ENCODE data around the gene CRHR1.

CRHR1 gene

DNA sequence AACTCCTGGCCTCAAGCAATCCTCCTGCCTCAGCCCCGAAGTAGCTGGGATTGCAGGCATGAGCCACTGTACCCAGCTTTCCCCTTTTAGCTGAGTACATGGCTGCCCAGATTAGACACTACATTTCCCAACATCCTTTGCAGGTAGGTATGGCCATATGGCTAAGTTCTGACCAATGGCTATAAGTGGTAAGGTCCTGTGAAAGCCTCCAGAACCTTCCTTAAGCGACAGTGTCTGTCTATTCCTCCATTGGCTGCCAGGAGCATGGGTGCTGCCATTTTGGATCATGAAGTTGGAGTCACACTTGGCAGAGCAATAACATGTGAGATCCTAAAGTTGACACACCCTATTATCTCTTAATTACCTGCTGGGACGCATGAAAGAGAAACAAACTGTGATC is 24.4 kb upstream of the CRHR1 start:
- H3K27ac ChIP-seq (ENCODE audit: low read length): no peak overlapping the region
- peaks cover 20 to 21% of the 10 kb centered on the region in 2 donors for H3K27me3 ChIP-seq (ENCODE audit: control insufficient read depth in 1 of 2, insufficient read depth in 2 of 2, low read length in 2 of 2)
- H3K9ac ChIP-seq (ENCODE audit: low read length in 2 of 2): no peak overlapping the region
- H3K9me3 ChIP-seq (ENCODE audit: control insufficient read depth in 2 of 2, low read length in 2 of 2): no peaks in the 10 kb centered on the region
- H3K36me3 ChIP-seq (ENCODE audit: control insufficient read depth in 2 of 2, insufficient read depth in 2 of 2, low read length in 2 of 2): no peaks in the 10 kb centered on the region
- no peaks in the 10 kb centered on the region for H3K4me1 ChIP-seq (ENCODE audit: control insufficient read depth, insufficient read depth, low read length)
- no peak overlapping the region for H3K4me3 ChIP-seq (ENCODE audit: low read length in 2 of 2)

DNA sequence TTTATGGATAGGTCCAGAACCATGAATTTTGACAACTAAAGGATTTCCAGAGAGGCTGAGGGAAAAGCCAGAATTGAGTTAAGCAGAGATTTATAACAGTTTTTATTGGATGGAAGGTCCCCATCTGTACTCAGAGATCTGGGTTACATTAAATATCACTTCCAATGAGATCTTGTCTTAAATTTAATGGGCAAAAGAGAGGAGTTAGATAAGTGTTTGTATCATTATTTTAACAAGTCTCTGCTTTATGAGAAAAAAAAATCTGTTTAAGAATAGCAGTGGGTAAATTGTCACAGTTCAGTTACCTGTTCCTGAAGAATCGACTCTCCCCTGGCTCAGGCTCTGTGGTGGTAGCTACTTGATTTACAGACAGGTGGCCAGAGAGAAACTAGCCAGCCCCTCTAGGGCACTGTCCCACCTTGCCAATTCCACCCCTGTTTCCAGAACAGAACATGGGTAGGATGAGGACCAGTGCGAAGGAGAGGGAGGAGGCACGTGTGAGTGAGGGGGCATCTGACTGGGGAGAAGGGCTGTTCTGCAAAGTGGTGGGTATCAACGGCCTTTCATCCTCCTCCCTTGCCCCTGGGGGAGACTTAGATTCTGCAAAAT is 22.1 kb upstream of the CRHR1 start:
- H3K36me3 ChIP-seq (ENCODE audit: control insufficient read depth in 2 of 2, insufficient read depth in 2 of 2, low read length in 2 of 2): no peaks in the 10 kb centered on the region
- no peaks in the 10 kb centered on the region for H3K9me3 ChIP-seq (ENCODE audit: control insufficient read depth in 2 of 2, low read length in 2 of 2)
- no peak overlapping the region for H3K9ac ChIP-seq (ENCODE audit: low read length in 2 of 2)
- peaks cover 13 to 21% of the 10 kb centered on the region in 2 donors for H3K27me3 ChIP-seq (ENCODE audit: control insufficient read depth in 1 of 2, insufficient read depth in 2 of 2, low read length in 2 of 2)
- H3K4me1 ChIP-seq (ENCODE audit: control insufficient read depth, insufficient read depth, low read length): no peaks in the 10 kb centered on the region
- no peak overlapping the region for H3K4me3 ChIP-seq (ENCODE audit: low read length in 2 of 2)
- no peak overlapping the region for H3K27ac ChIP-seq (ENCODE audit: low read length)

DNA sequence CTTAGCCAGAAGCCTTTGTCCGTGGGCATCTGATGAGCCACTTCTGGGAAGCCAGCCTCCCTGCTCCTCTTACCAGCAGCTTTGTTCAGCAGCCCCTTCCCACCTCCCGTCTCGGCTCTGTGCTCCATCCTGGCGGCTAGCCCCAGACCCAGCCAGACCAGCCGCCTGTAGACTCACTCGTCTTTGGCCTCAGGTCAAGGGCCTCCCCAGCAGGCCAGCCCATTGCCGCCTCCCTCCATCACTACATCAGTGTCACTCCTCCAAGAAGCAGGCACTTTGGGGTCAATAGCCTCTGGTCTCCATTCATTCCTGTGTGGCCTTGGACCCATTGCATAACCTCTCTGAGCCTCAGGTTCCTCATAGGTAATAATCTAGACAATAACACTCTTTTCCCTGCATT is 20.9 kb upstream of the CRHR1 start:
- Histone ChIP-seq H3K36me3 (ENCODE audit: control insufficient read depth in 2 of 2, insufficient read depth in 2 of 2, low read length in 2 of 2) (no peaks in the 10 kb centered on the region), H3K27me3 (ENCODE audit: control insufficient read depth in 1 of 2, insufficient read depth in 2 of 2, low read length in 2 of 2) (peaks cover 14 to 22% of the 10 kb centered on the region in 2 donors), H3K27ac (ENCODE audit: low read length) (no peak overlapping the region), H3K4me1 (ENCODE audit: control insufficient read depth, insufficient read depth, low read length) (no peaks in the 10 kb centered on the region), H3K9me3 (ENCODE audit: control insufficient read depth in 2 of 2, low read length in 2 of 2) (no peaks in the 10 kb centered on the region), H3K9ac (ENCODE audit: low read length in 2 of 2) (no peak overlapping the region), H3K4me3 (ENCODE audit: low read length in 2 of 2) (no peak overlapping the region)

DNA sequence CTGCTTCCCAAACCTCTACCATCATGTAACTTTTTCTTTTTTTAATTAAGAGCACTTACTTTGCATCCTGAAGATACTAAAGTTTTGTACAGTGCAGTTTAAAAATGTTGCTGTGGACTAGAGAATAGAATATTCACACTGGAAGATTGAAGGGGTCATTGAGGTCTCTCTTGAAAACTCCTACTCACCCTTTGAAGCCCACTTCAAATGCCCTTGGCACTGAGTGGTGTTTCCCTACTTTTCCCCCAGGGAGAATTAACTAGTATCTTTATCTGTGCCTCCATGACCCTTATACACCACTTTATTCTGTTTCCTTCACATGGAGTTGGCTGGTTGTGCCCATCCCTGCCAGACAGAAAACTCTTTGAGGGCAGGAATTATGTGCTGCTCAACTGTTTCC is 19.6 kb upstream of the CRHR1 start:
- Histone ChIP-seq H3K4me1 (ENCODE audit: control insufficient read depth, insufficient read depth, low read length) (no peaks in the 10 kb centered on the region), H3K27ac (ENCODE audit: low read length) (no peak overlapping the region), H3K4me3 (ENCODE audit: low read length in 2 of 2) (no peak overlapping the region), H3K9me3 (ENCODE audit: control insufficient read depth in 2 of 2, low read length in 2 of 2) (no peaks in the 10 kb centered on the region), H3K36me3 (ENCODE audit: control insufficient read depth in 2 of 2, insufficient read depth in 2 of 2, low read length in 2 of 2) (no peaks in the 10 kb centered on the region), H3K9ac (ENCODE audit: low read length in 2 of 2) (no peak overlapping the region), H3K27me3 (ENCODE audit: control insufficient read depth in 1 of 2, insufficient read depth in 2 of 2, low read length in 2 of 2) (peaks cover 24 to 28% of the 10 kb centered on the region in 2 donors)

DNA sequence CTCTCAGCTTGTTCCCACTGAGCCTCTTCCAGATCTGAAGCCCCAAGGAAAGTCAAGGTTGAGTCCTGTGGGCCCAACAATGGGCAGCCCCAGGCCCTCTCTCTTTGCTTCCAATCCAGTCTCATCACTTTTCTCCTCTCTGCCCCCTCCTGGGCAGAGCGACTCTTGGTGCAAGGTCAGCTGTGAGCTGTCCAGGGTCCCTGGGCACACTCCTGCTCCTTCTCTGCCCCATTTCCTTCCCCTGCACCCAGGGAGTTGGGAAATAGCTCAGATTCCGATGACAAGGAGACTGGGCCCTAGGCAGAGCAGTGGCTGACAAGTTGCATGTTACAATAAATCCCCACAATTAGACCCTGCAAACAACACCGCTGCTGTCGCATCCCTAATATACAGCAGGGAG is 16.1 kb upstream of the CRHR1 start:
- Histone ChIP-seq H3K9me3 (ENCODE audit: control insufficient read depth in 2 of 2, low read length in 2 of 2) (no peaks in the 10 kb centered on the region), H3K27me3 (ENCODE audit: control insufficient read depth in 1 of 2, insufficient read depth in 2 of 2, low read length in 2 of 2) (peaks cover 33 to 35% of the 10 kb centered on the region in 2 donors), H3K9ac (ENCODE audit: low read length in 2 of 2) (no peak overlapping the region), H3K36me3 (ENCODE audit: control insufficient read depth in 2 of 2, insufficient read depth in 2 of 2, low read length in 2 of 2) (no peaks in the 10 kb centered on the region), H3K4me1 (ENCODE audit: control insufficient read depth, insufficient read depth, low read length) (no peaks in the 10 kb centered on the region), H3K27ac (ENCODE audit: low read length) (no peak overlapping the region), H3K4me3 (ENCODE audit: low read length in 2 of 2) (no peak overlapping the region)

DNA sequence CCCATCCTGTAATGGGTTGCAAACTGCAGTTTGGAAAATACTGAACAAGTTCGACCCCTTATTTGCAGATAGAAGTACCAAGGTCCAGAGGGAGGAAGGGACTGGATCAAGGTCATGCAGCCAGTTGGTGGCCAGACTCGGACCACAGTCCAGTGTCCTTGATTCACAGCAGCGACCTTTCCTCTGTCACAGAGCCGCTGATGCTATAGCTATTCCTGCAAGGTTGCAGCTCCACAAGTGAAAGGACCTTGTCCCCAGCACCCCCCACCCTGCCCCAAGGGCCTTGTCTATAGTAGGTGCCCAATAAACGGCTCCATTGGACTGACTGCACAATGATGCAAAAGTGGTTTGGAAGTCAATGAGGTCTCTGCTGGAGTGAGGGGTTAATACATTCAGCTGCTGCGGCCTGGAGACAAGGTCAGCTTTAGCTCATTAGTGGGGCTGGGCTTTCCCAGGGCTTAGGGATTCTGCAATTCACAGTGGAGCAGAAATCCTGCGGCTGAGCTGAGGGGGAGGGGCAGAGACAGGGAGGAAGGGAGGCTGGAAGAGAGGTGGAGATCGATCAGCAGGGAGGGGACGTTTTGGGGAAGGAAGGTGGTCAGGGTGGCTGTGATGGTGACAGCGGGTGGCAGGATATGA is 13.4 kb upstream of the CRHR1 start:
- peaks cover 24 to 25% of the 10 kb centered on the region in 2 donors for H3K27me3 ChIP-seq (ENCODE audit: control insufficient read depth in 1 of 2, insufficient read depth in 2 of 2, low read length in 2 of 2)
- peaks cover 7% of the 10 kb centered on the region for H3K4me1 ChIP-seq (ENCODE audit: control insufficient read depth, insufficient read depth, low read length)

DNA sequence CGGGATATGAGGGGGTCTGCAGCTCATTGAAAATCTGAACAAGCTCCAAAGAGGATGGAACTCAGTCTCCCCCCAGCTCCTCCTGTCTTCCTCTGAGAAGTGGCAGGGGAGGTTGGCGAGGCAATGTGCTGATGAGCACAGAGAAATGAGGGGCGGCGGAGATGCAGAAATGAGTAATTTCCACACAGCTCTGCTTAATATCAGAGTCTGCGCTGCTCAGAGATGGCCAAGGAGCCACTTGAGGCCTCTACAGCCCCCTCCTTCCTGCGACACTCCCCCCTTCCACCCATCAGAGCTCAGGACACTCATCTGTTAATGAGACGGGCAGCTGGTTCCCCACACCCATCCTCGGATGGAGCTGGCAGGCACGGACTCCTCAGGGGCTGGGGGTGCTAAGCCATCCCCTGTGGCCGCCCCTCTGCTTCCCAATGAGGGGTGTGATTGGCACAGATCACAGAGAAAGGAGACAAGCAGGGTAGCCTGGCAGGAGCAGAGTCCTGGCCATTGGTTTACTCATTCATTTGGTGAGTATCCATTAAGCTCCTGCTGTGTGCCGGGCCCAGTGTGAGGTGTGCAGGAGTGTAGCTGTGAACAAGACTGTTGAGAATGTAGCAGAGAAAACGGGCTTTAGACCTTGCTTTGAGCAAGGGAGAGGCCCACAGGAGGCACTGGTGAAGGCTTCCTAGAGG is 12.7 kb upstream of the CRHR1 start:
- H3K4me1 ChIP-seq (ENCODE audit: control insufficient read depth, insufficient read depth, low read length): peaks cover 7% of the 10 kb centered on the region
- H3K4me3 ChIP-seq (ENCODE audit: low read length in 2 of 2): no peak overlapping the region
- no peak overlapping the region for H3K27ac ChIP-seq (ENCODE audit: low read length)
- H3K9me3 ChIP-seq (ENCODE audit: control insufficient read depth in 2 of 2, low read length in 2 of 2): no peaks in the 10 kb centered on the region
- H3K36me3 ChIP-seq (ENCODE audit: control insufficient read depth in 2 of 2, insufficient read depth in 2 of 2, low read length in 2 of 2): no peaks in the 10 kb centered on the region
- H3K9ac ChIP-seq (ENCODE audit: low read length in 2 of 2): no peak overlapping the region
- peaks cover 21 to 25% of the 10 kb centered on the region in 2 donors for H3K27me3 ChIP-seq (ENCODE audit: control insufficient read depth in 1 of 2, insufficient read depth in 2 of 2, low read length in 2 of 2)

More for the DNA sequence above, 13.4 kb upstream of the CRHR1 start:
- no peak overlapping the region for H3K9ac ChIP-seq (ENCODE audit: low read length in 2 of 2)
- H3K9me3 ChIP-seq (ENCODE audit: control insufficient read depth in 2 of 2, low read length in 2 of 2): no peaks in the 10 kb centered on the region
- no peak overlapping the region for H3K4me3 ChIP-seq (ENCODE audit: low read length in 2 of 2)
- H3K36me3 ChIP-seq (ENCODE audit: control insufficient read depth in 2 of 2, insufficient read depth in 2 of 2, low read length in 2 of 2): no peaks in the 10 kb centered on the region
- H3K27ac ChIP-seq (ENCODE audit: low read length): no peak overlapping the region

DNA sequence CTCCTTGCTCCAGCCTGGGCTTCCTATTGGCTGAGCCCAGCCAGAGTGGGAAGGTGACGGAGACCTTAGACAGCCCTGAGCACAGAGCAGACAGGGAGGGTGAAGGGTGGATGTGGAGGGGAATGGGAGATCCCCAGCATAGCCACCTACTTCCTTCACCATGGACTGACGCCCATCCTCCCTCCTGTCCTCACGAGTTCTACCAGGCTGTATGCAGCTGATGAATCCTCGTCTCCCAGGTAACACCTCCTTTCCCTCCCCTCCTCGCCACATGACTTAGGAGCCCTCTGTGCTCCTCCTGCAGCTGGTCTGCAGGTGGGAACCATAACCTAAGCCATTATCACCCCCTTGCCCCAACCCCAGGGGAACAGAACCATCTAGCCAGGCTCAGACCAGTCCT is 9.0 kb upstream of the CRHR1 start:
- Histone ChIP-seq H3K36me3 (ENCODE audit: control insufficient read depth in 2 of 2, insufficient read depth in 2 of 2, low read length in 2 of 2) (no peaks in the 10 kb centered on the region), H3K4me3 (ENCODE audit: low read length in 2 of 2) (no peak overlapping the region), H3K9ac (ENCODE audit: low read length in 2 of 2) (no peak overlapping the region), H3K4me1 (ENCODE audit: control insufficient read depth, insufficient read depth, low read length) (peaks cover 7% of the 10 kb centered on the region), H3K9me3 (ENCODE audit: control insufficient read depth in 2 of 2, low read length in 2 of 2) (no peaks in the 10 kb centered on the region), H3K27me3 (ENCODE audit: control insufficient read depth in 1 of 2, insufficient read depth in 2 of 2, low read length in 2 of 2) (peaks cover 13 to 19% of the 10 kb centered on the region in 2 donors), H3K27ac (ENCODE audit: low read length) (no peak overlapping the region)

DNA sequence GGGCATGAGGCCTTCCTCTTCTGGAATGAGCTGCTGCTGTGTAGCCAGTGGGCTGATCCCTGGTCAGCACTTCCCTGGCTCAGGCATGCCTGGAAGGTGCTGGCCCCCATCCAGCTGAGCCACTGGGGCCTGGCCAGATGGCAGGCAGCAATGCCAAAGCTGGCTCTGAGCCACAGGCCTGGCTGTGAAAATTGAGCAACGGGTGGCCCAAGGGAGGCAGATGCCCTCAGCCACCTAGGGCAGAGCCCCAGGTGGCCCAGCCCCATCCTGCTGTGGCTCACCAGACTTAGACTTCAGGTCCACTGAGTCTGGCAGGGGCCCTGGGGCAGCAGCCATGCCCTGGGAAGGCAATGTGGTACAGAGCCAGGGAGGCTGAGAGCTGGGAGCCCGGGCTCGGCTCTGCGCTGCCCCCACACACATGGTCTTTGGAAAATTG is 8.5 kb upstream of the CRHR1 start:
- Histone ChIP-seq H3K36me3 (ENCODE audit: control insufficient read depth in 2 of 2, insufficient read depth in 2 of 2, low read length in 2 of 2) (no peaks in the 10 kb centered on the region), H3K4me1 (ENCODE audit: control insufficient read depth, insufficient read depth, low read length) (peaks cover 7% of the 10 kb centered on the region), H3K27me3 (ENCODE audit: control insufficient read depth in 1 of 2, insufficient read depth in 2 of 2, low read length in 2 of 2) (peaks cover 13 to 15% of the 10 kb centered on the region in 2 donors), H3K9ac (ENCODE audit: low read length in 2 of 2) (no peak overlapping the region), H3K9me3 (ENCODE audit: control insufficient read depth in 2 of 2, low read length in 2 of 2) (no peaks in the 10 kb centered on the region), H3K4me3 (ENCODE audit: low read length in 2 of 2) (no peak overlapping the region), H3K27ac (ENCODE audit: low read length) (no peak overlapping the region)

DNA sequence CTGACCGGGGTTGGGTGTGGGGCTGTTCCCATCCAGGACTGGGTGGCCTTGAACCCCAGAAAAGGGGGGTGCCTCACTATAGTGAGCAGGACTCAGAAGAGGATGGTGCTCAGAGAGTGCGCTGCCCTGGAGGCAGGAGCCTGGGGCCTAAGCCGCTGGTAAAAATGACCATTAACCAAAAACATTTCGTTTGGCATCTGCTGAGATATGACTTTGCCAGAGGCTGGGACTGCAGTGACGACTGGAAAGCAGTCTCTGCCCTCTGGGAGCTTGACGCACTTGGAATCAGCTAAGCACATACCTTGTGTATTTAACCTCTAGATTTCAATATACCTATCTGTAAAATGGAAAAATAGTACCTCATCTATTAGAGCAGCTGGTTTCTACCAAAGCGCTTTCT is 7.2 kb upstream of the CRHR1 start:
- Histone ChIP-seq H3K4me3 (ENCODE audit: low read length in 2 of 2) (no peak overlapping the region), H3K36me3 (ENCODE audit: control insufficient read depth in 2 of 2, insufficient read depth in 2 of 2, low read length in 2 of 2) (no peaks in the 10 kb centered on the region), H3K27ac (ENCODE audit: low read length) (no peak overlapping the region), H3K9me3 (ENCODE audit: control insufficient read depth in 2 of 2, low read length in 2 of 2) (no peaks in the 10 kb centered on the region), H3K4me1 (ENCODE audit: control insufficient read depth, insufficient read depth, low read length) (peaks cover 7% of the 10 kb centered on the region), H3K27me3 (ENCODE audit: control insufficient read depth in 1 of 2, insufficient read depth in 2 of 2, low read length in 2 of 2) (peaks cover 10 to 14% of the 10 kb centered on the region in 2 donors), H3K9ac (ENCODE audit: low read length in 2 of 2) (no peak overlapping the region)

DNA sequence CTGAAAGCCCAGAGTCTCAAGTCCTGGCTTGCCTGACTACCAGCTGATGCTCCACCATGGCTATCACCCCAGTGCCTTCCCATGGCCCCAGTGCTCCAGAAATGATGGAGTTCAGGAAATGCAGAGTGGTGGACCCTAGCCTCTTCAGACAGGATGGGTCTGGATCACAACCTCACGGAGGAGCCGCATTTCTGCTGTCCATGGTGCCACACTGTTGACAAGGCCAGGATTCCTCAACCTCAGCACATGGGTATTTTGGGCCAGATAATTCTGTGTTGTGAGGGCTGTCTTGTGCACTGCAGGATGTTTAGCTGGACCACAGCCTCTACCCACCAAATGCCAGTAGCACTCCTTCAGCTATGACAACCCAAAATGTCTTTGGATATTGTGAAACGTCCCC is 6.7 kb upstream of the CRHR1 start:
- H3K9ac ChIP-seq (ENCODE audit: low read length in 2 of 2): no peak overlapping the region
- peaks cover 11 to 14% of the 10 kb centered on the region in 2 donors for H3K27me3 ChIP-seq (ENCODE audit: control insufficient read depth in 1 of 2, insufficient read depth in 2 of 2, low read length in 2 of 2)
- H3K4me3 ChIP-seq (ENCODE audit: low read length in 2 of 2): no peak overlapping the region
- no peak overlapping the region for H3K27ac ChIP-seq (ENCODE audit: low read length)
- H3K36me3 ChIP-seq (ENCODE audit: control insufficient read depth in 2 of 2, insufficient read depth in 2 of 2, low read length in 2 of 2): no peaks in the 10 kb centered on the region
- H3K4me1 ChIP-seq (ENCODE audit: control insufficient read depth, insufficient read depth, low read length): peaks cover 7% of the 10 kb centered on the region
- H3K9me3 ChIP-seq (ENCODE audit: control insufficient read depth in 2 of 2, low read length in 2 of 2): no peaks in the 10 kb centered on the region
